ENCODE data around the gene DSG3.

DNA sequence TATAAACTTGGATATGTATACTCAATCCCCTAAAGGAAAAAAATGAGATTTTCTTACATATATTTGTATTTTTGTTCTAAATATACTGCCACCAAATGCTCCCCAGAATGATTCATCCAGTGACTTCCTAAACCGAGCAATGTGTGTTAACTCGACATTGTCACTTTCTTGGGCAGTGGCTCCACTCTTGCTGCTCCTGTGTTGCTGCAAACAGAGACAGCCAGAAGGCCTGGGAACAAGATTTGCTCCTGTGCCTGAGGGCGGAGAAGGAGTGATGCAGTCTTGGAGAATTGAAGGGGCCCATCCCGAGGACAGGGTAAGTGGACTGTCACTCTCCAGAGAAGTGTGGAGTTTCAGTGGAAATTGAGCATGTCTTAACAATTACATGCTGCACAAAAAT lies 38.3 kb upstream of the DSG3 start:
- no peak for TF ChIP-seq CTCF (IDR thresholded peaks at IDR 0.05)
- TF ChIP-seq POLR2A (IDR thresholded peaks at IDR 0.05) = no peak
